ENCODE data around the gene KDM1A.

KDM1A gene

GRCh38 chr1:23103001-23103889, 84.0 kb downstream of the KDM1A start:
- DNase-seq (ENCODE audit: low read depth in 1 of 2, low spot score in 1 of 2): no peak

- DNase-seq (ENCODE audit: low read depth in 1 of 2, low spot score in 1 of 2): no peak
Measured at GRCh38 chr1:23108918-23109533, 89.8 kb downstream of the KDM1A start.

- DNase-seq (ENCODE audit: low read depth in 1 of 2, low spot score in 1 of 2): no peak
Measured at GRCh38 chr1:23110391-23110790, 91.1 kb downstream of the KDM1A start.

GRCh38 chr1:23111600-23112535, 92.6 kb downstream of the KDM1A start:
- DNase-seq (ENCODE audit: low read depth in 1 of 2, low spot score in 1 of 2): no peak

- no peak for DNase-seq (ENCODE audit: low read depth in 1 of 2, low spot score in 1 of 2)
Measured at GRCh38 chr1:23114424-23115079, 95.3 kb downstream of the KDM1A start.

- DNase-seq (ENCODE audit: low read depth in 1 of 2, low spot score in 1 of 2): no peak
Measured at GRCh38 chr1:23116216-23116836, 97.1 kb downstream of the KDM1A start.

GRCh38 chr1:23116921-23117699, 97.8 kb downstream of the KDM1A start:
- no peak for DNase-seq (ENCODE audit: low read depth in 1 of 2, low spot score in 1 of 2)

GRCh38 chr1:23118407-23118806, 99.1 kb downstream of the KDM1A start:
- DNase-seq (ENCODE audit: low read depth in 1 of 2, low spot score in 1 of 2): no peak

- DNase-seq (ENCODE audit: low read depth in 1 of 2, low spot score in 1 of 2): no peak
Measured at GRCh38 chr1:23118957-23119792, 99.9 kb downstream of the KDM1A start.

GRCh38 chr1:23120383-23120782, 101.1 kb downstream of the KDM1A start:
- no peak for DNase-seq (ENCODE audit: low read depth in 1 of 2, low spot score in 1 of 2)

GRCh38 chr1:23122023-23122748, 102.9 kb downstream of the KDM1A start:
- no peak for DNase-seq (ENCODE audit: low read depth in 1 of 2, low spot score in 1 of 2)

GRCh38 chr1:23122796-23123195, 103.5 kb downstream of the KDM1A start:
- no peak for DNase-seq (ENCODE audit: low read depth in 1 of 2, low spot score in 1 of 2)

- no peak for DNase-seq (ENCODE audit: low read depth in 1 of 2, low spot score in 1 of 2)
Measured at GRCh38 chr1:23123528-23123927, 104.3 kb downstream of the KDM1A start.

- DNase-seq (ENCODE audit: low read depth in 1 of 2, low spot score in 1 of 2): no peak
Measured at GRCh38 chr1:23124259-23125026, 105.2 kb downstream of the KDM1A start.

- DNase-seq (ENCODE audit: low read depth in 1 of 2, low spot score in 1 of 2): no peak
Measured at GRCh38 chr1:23125489-23125888, 106.2 kb downstream of the KDM1A start.

GRCh38 chr1:23126200-23126599, 106.9 kb downstream of the KDM1A start:
- DNase-seq (ENCODE audit: low read depth in 1 of 2, low spot score in 1 of 2): no peak

- no peak for DNase-seq (ENCODE audit: low read depth in 1 of 2, low spot score in 1 of 2)
Measured at GRCh38 chr1:23126801-23127200, 107.5 kb downstream of the KDM1A start.

All from stimulated activated CD4-positive, alpha-beta T cell treated with anti-CD3 and anti-CD28 coated beads, Interleukin-15, amount 100 ng/mL, for 1 hour (primary cell).